ENCODE data around the gene ARAP3. TPM values are rescaled to one million over a fixed set of nuclear protein-coding genes. Genes with fewer than 3 reads are reported as not detected.

Gene ARAP3
- total RNA-seq, 1 donor from 2014 or later, result 35.2 TPM

DNA sequence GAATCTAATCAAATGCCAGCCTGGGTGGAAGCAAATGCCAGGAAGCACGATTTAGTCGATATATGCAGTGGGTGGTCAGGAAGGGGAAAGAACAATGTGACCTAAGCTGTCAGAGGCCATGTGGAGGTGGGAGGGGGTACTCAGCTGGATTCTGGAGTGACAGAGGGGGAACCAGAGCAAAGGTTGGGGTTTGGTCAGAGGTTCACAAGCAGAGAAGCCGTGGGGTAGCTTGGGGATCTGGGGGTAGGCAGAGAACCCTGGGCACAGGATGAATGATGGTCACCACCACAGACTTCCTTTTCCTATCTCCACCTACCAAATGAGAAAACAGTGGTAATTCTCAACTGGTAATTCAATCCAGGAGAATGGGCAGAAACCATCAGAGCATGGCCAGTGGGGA, 24.1 kb upstream of the ARAP3 start:
- ATAC-seq (no peak), DNase-seq (no peak)
- Histone ChIP-seq H3K27ac (no peak overlapping the region), H3K4me3 (no peak overlapping the region), H3K36me3 (no peaks in the 10 kb centered on the region), H3K27me3 (ENCODE audit: low read depth) (peaks cover 20% of the 10 kb centered on the region), H3K4me1 (peaks cover 18% of the 10 kb centered on the region), H3K9me3 (no peaks in the 10 kb centered on the region)
- intact Hi-C loops (cut with DNase I), result no loop called here
- TF ChIP-seq, protein P1, sequence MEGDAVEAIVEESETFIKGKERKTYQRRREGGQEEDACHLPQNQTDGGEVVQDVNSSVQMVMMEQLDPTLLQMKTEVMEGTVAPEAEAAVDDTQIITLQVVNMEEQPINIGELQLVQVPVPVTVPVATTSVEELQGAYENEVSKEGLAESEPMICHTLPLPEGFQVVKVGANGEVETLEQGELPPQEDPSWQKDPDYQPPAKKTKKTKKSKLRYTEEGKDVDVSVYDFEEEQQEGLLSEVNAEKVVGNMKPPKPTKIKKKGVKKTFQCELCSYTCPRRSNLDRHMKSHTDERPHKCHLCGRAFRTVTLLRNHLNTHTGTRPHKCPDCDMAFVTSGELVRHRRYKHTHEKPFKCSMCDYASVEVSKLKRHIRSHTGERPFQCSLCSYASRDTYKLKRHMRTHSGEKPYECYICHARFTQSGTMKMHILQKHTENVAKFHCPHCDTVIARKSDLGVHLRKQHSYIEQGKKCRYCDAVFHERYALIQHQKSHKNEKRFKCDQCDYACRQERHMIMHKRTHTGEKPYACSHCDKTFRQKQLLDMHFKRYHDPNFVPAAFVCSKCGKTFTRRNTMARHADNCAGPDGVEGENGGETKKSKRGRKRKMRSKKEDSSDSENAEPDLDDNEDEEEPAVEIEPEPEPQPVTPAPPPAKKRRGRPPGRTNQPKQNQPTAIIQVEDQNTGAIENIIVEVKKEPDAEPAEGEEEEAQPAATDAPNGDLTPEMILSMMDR (IDR thresholded peaks at IDR 0.05), result no peak

DNA sequence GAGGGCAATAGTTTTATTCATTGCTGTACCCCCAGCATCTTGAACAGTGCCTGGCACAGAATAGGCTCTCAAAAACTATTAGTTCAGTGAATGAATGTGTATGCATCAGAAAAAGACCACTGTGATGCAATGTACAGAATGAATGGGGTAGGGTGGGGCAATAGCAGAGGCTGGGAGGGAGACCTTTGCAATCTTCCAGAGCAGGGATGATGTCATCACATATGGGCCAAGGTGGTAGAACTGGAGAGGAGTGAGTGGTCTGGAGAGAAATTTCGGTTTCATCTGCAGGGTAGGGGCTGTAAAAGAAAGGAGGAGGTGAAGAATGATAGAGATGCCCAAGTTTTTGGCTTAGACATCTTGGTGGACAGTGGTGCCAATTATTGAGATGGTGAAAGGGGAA, 23.4 kb upstream of the ARAP3 start:
- TF ChIP-seq, protein P1 (IDR thresholded peaks at IDR 0.05), result no peak

DNA sequence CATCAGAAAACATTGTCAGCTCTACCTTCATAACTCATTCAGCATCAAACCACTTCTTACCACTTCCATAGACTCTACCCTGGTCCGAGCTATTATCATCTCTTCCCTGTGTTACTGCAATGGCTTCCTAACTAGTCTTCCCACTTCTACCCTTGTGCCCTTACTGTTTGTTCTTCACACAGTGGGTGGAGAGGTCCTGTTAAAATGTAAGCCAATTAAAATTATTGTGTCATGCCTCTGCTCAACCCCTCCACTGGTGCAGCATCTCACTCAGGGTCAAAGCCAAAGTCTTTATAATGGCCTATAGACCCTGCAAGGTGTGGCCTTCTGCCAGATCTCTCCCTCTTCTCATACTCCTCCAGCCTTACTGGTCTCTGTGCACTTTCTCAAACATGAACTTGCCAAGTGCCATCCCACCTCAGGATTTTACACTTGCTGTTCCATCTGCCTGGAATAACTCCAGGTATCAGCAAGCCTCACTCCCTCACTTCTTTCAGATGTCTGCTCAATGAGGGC, 22.8 kb upstream of the ARAP3 start:
- Histone ChIP-seq H3K36me3 (no peaks in the 10 kb centered on the region), H3K27ac (no peak overlapping the region), H3K4me3 (no peak overlapping the region), H3K9me3 (no peaks in the 10 kb centered on the region), H3K4me1 (peaks cover 18% of the 10 kb centered on the region), H3K27me3 (ENCODE audit: low read depth) (peaks cover 30% of the 10 kb centered on the region)
- ATAC-seq (no peak), DNase-seq (no peak)
- intact Hi-C loops (cut with DNase I), result no loop called here
- TF ChIP-seq, protein P1 (IDR thresholded peaks at IDR 0.05), result no peak

More for the DNA sequence above, 23.4 kb upstream of the ARAP3 start:
- no peak overlapping the region for H3K4me3 ChIP-seq
- no peak for DNase-seq
- H3K27ac ChIP-seq, result no peak overlapping the region
- H3K36me3 ChIP-seq, result no peaks in the 10 kb centered on the region
- no peaks in the 10 kb centered on the region for H3K9me3 ChIP-seq
- H3K4me1 ChIP-seq, result peaks cover 18% of the 10 kb centered on the region
- peaks cover 26% of the 10 kb centered on the region for H3K27me3 ChIP-seq (ENCODE audit: low read depth)
- intact Hi-C loops (cut with DNase I), result no loop called here
- no peak for ATAC-seq

DNA sequence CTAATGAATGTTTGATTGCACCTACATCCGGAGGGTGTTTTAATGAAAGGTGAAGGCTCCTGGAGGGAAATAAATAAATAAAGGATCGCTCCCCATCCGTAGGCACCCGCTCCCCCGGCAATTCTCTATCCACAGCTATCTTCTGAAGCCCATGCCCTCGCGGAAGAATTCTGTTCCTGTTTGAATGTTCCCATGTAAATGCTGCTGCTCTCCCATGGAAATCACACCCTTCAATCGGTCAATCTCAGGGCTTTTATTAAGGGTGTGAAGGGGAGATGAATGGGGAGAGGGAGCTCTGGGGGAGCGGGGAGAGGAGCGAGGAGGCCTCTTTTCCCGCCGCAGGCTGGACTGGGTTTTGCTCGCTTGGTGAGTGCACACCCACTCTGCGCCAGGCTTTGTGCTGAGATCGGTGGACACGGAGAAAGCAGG, 21.1 kb upstream of the ARAP3 start:
- H3K27ac ChIP-seq, result no peak overlapping the region
- H3K27me3 ChIP-seq (ENCODE audit: low read depth), result peaks cover 30% of the 10 kb centered on the region
- TF ChIP-seq, protein P1 (IDR thresholded peaks at IDR 0.05), result no peak
- intact Hi-C loops (cut with DNase I), result no loop called here
- H3K9me3 ChIP-seq, result no peaks in the 10 kb centered on the region
- peaks cover 18% of the 10 kb centered on the region for H3K4me1 ChIP-seq
- ATAC-seq (no peak), DNase-seq (no peak)
- H3K36me3 ChIP-seq, result no peaks in the 10 kb centered on the region
- peak overlapping the region; percentile 56 for H3K4me3 ChIP-seq

DNA sequence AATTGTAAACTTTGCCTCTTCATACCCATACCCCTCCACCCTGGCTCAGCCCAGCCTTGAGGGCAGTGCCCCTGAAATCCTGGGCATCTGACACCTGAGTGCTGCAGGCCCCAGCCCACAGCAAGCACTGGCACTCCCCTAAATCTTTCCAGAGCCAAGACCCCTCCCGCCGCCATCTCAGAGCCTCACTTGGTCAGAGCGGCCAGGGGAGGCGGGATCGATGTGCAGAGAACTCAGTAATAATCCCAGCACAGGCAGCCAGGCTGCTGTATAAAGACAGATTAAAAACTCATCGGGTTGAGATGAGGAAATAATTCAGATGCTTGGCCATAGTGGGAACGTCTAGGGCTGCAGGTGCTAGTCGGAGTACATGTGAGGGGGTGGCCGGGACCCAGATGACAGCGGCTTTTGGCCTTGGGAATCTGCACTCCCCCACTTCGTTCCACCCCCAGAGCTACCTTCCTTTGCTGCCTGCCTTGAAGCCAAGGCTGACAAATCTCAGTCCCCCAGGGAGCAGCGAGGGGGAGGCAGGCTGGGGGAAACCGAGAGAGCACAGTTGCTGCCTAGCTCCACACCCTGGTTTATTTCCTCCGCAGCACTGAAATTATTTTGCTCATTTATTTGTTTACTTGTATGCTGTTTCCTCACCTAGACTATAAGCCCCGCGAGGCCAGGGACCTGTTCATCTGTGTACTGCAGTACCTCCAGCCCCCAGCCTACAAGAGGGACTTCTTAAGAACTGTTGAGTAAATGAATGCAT, 19.5 kb upstream of the ARAP3 start:
- intact Hi-C loops (cut with DNase I), result no loop called here
- peaks cover 33% of the 10 kb centered on the region for H3K27me3 ChIP-seq (ENCODE audit: low read depth)

More for the DNA sequence above, 19.5 kb upstream of the ARAP3 start:
- peaks cover 18% of the 10 kb centered on the region for H3K4me1 ChIP-seq
- H3K4me3 ChIP-seq, result peak overlapping the region; percentile 56
- no peak overlapping the region for H3K27ac ChIP-seq
- ATAC-seq (no peak), DNase-seq (no peak)
- no peaks in the 10 kb centered on the region for H3K9me3 ChIP-seq
- TF ChIP-seq, protein P1 (IDR thresholded peaks at IDR 0.05), result no peak
- H3K36me3 ChIP-seq, result no peaks in the 10 kb centered on the region
